Mesenchymal stem cell (in vitro differentiated cells and primary cell): ENCODE measurements around the gene TBL1Y.
"Not testable (repeated sequence)": the region's sequence is repeated elsewhere in the genome, so short reads cannot be mapped to it uniquely, and the experiment has no call there.

Experiments used
- DNase-seq: peaks from one replicate; pipeline ENCODE4 v3.0.0-alpha.2; 2013
- H2AFZ ChIP-seq: one replicate; pipeline ENCODE4 v1.6.1; 2013; ENCODE audit warnings: low read depth, mild to moderate bottlenecking, control low read depth, inconsistent platforms, low read length, moderate library complexity
- H2AK5ac ChIP-seq: 2 replicates; pipeline ENCODE4 v1.6.1; 2013; ENCODE audit warnings: low read length, moderate library complexity, mild to moderate bottlenecking, inconsistent platforms; ENCODE audit not compliant: severe bottlenecking
- H2BK120ac ChIP-seq: one replicate; pipeline ENCODE4 v1.6.1; 2013; ENCODE audit warnings: low read depth, mild to moderate bottlenecking, inconsistent platforms, low read length, moderate library complexity
- H2BK12ac ChIP-seq, 2 experiments: one replicate each; pipeline ENCODE4 v1.6.1; 2013; ENCODE audit warnings: inconsistent platforms in 2 of 2, low read length in 2 of 2, mild to moderate bottlenecking in 2 of 2, moderate library complexity in 2 of 2, control low read depth in 1 of 2
- H2BK15ac ChIP-seq: one replicate; pipeline ENCODE4 v1.6.1; 2013; ENCODE audit warnings: mild to moderate bottlenecking, low read depth, inconsistent platforms; ENCODE audit not compliant: poor library complexity, severe bottlenecking
- H2BK5ac ChIP-seq: 2 replicates; pipeline ENCODE4 v1.6.1; 2013; ENCODE audit warnings: low read depth, mild to moderate bottlenecking, low read length, control low read depth, inconsistent platforms; ENCODE audit not compliant: poor library complexity, severe bottlenecking
- H3K14ac ChIP-seq, 2 experiments: one replicate each; pipeline ENCODE4 v1.6.1; 2013; ENCODE audit warnings: inconsistent platforms in 2 of 2, low read length in 2 of 2, control low read depth in 1 of 2, mild to moderate bottlenecking in 1 of 2, moderate library complexity in 1 of 2
- H3K18ac ChIP-seq, 2 experiments: one replicate each; pipeline ENCODE4 v1.6.1; 2013; ENCODE audit warnings: inconsistent platforms in 2 of 2, low read length in 2 of 2, control low read depth in 1 of 2, low read depth in 1 of 2, mild to moderate bottlenecking in 1 of 2
- H3K23ac ChIP-seq, 2 experiments: one replicate each; pipeline ENCODE4 v1.6.1; 2013; ENCODE audit warnings: inconsistent platforms in 2 of 2, low read length in 2 of 2, mild to moderate bottlenecking in 2 of 2, moderate library complexity in 2 of 2, control low read depth in 1 of 2
- H3K27ac ChIP-seq: 2 replicates; pipeline ENCODE4 v1.5.1; 2013; ENCODE audit warnings: mild to moderate bottlenecking, moderate library complexity, low read length, control low read depth, inconsistent platforms; ENCODE audit not compliant: poor library complexity, severe bottlenecking
- H3K27me3 ChIP-seq, 2 experiments: 2 replicates each; pipeline versions ENCODE4 v1.6.1 to v1.7.0; 2013; ENCODE audit warnings: low read length in 2 of 2, mild to moderate bottlenecking in 2 of 2, moderate library complexity in 2 of 2, control low read depth in 1 of 2, inconsistent platforms in 1 of 2; ENCODE audit not compliant: control insufficient read depth in 1 of 2, insufficient read depth in 1 of 2
- H3K36me3 ChIP-seq, 2 experiments: 2 replicates each; pipeline versions ENCODE4 v1.6.1 to v1.7.0; 2013; ENCODE audit warnings: low read length in 2 of 2, control low read depth in 1 of 2, inconsistent platforms in 1 of 2, low read depth in 1 of 2, mild to moderate bottlenecking in 1 of 2; ENCODE audit not compliant: insufficient read depth in 2 of 2, control insufficient read depth in 1 of 2
- H3K4ac ChIP-seq, 2 experiments: one replicate each; pipeline ENCODE4 v1.6.1; 2013; ENCODE audit warnings: inconsistent platforms in 2 of 2, low read length in 2 of 2, mild to moderate bottlenecking in 2 of 2, moderate library complexity in 2 of 2, control low read depth in 1 of 2, low read depth in 1 of 2
- H3K4me1 ChIP-seq: 2 replicates; pipeline ENCODE4 v1.6.1; 2013; ENCODE audit warnings: low read depth, low read length, control low read depth; ENCODE audit not compliant: control insufficient read depth, insufficient read depth
- H3K4me2 ChIP-seq: 2 replicates; pipeline ENCODE4 v1.6.1; 2013; ENCODE audit warnings: low read length, mild to moderate bottlenecking, inconsistent platforms; ENCODE audit not compliant: poor library complexity, severe bottlenecking
- H3K4me3 ChIP-seq, 2 experiments: 2 replicates each; pipeline versions ENCODE4 v1.5.1 to v1.7.0; 2013; ENCODE audit warnings: low read length in 2 of 2, mild to moderate bottlenecking in 2 of 2, control low read depth in 1 of 2, low read depth in 1 of 2; ENCODE audit not compliant: insufficient read depth in 1 of 2
- H3K79me1 ChIP-seq: replicated peaks from 2 replicates; pipeline ENCODE4 v1.6.1; 2013; ENCODE audit warnings: mild to moderate bottlenecking, control low read depth, low read length, inconsistent platforms; ENCODE audit not compliant: poor library complexity, severe bottlenecking
- H3K9ac ChIP-seq: 2 replicates; pipeline ENCODE4 v1.7.0; 2013; ENCODE audit warnings: mild to moderate bottlenecking, low read length, moderate library complexity
- H3K9me3 ChIP-seq: 2 replicates; pipeline ENCODE4 v1.7.0; 2013; ENCODE audit warnings: mild to moderate bottlenecking, low read length; ENCODE audit not compliant: control insufficient read depth
- H4K8ac ChIP-seq: one replicate; pipeline ENCODE4 v1.6.1; 2013; ENCODE audit warnings: inconsistent platforms, mild to moderate bottlenecking, low read length, moderate library complexity
- H4K91ac ChIP-seq: one replicate; pipeline ENCODE4 v1.6.1; 2013; ENCODE audit warnings: mild to moderate bottlenecking, low read length, inconsistent platforms
- WGBS: methylation state at CpG from one replicate; pipeline ENCODE4 v1.1.7; 2013; ENCODE audit warnings: mixed read lengths; 5-methylcytosine and 5-hydroxymethylcytosine counted together

The TBL1Y gene

GRCh38 chrY:7080548-7080947 is 170.1 kb downstream of the TBL1Y start:
- 63% methylated on average over 3 of the region's 4 CpGs for WGBS
- not testable (repeated sequence) for H2BK12ac ChIP-seq, H3K4me3 ChIP-seq, H3K27me3 ChIP-seq, H3K36me3 ChIP-seq, H3K4me1 ChIP-seq, H4K91ac ChIP-seq, H3K79me1 ChIP-seq, H4K8ac ChIP-seq, H3K4me2 ChIP-seq, H2AK5ac ChIP-seq, H3K9ac ChIP-seq, H3K4ac ChIP-seq, H2BK120ac ChIP-seq, DNase-seq, H2BK5ac ChIP-seq, H2AFZ ChIP-seq, H2BK15ac ChIP-seq, H3K9me3 ChIP-seq, H3K18ac ChIP-seq, H3K23ac ChIP-seq, H3K27ac ChIP-seq, H3K14ac ChIP-seq

GRCh38 chrY:7085606-7086005 is 175.1 kb downstream of the TBL1Y start:
- no peak overlapping the region for H3K18ac ChIP-seq
- no peaks in the 10 kb centered on the region for H3K36me3 ChIP-seq
- no peaks in the 10 kb centered on the region for H3K4me1 ChIP-seq
- no peak for DNase-seq
- no peak overlapping the region for H4K8ac ChIP-seq
- no peak overlapping the region for H3K23ac ChIP-seq
- 2% methylated on average over 9 of the region's 10 CpGs for WGBS
- H2AK5ac ChIP-seq, result no peak overlapping the region
- no peak overlapping the region for H3K4ac ChIP-seq
- no peak overlapping the region for H3K9ac ChIP-seq
- no peak overlapping the region for H2BK15ac ChIP-seq
- no peak overlapping the region for H4K91ac ChIP-seq
- no peak overlapping the region for H3K27ac ChIP-seq
- H2BK120ac ChIP-seq, result no peak overlapping the region
- H2AFZ ChIP-seq, result no peak overlapping the region
- no peak overlapping the region for H3K4me3 ChIP-seq
- no peaks in the 10 kb centered on the region for H3K79me1 ChIP-seq
- no peak overlapping the region for H2BK5ac ChIP-seq
- H3K9me3 ChIP-seq, result no peaks in the 10 kb centered on the region
- no peak overlapping the region for H2BK12ac ChIP-seq
- no peak overlapping the region for H3K14ac ChIP-seq
- no peak overlapping the region for H3K4me2 ChIP-seq
- no peaks in the 10 kb centered on the region for H3K27me3 ChIP-seq

- no peak overlapping the region for H2BK15ac ChIP-seq
- no peak overlapping the region for H2BK12ac ChIP-seq
These were observed 182.3 kb downstream of the TBL1Y start for GRCh38 chrY:7092836-7093235.

GRCh38 chrY:7094365-7094764 is 183.9 kb downstream of the TBL1Y start:
- Histone ChIP-seq H3K23ac (no peak overlapping the region), H2BK12ac (no peak overlapping the region)
- 91% methylated on average over 1 of the region's 2 CpGs for WGBS

More at GRCh38 chrY:7092836-7093235, 182.3 kb downstream of the TBL1Y start:
- Histone ChIP-seq H2AK5ac (no peak overlapping the region), H3K79me1 (no peaks in the 10 kb centered on the region), H3K9me3 (no peaks in the 10 kb centered on the region), H3K14ac (no peak overlapping the region), H3K4ac (no peak overlapping the region), H2BK5ac (no peak overlapping the region), H3K18ac (no peak overlapping the region), H3K36me3 (no peaks in the 10 kb centered on the region), H3K4me2 (no peak overlapping the region), H3K23ac (no peak overlapping the region), H2BK120ac (no peak overlapping the region), H3K4me3 (no peak overlapping the region), H3K27me3 (no peaks in the 10 kb centered on the region), H3K4me1 (no peaks in the 10 kb centered on the region), H3K9ac (no peak overlapping the region), H2AFZ (no peak overlapping the region), H4K91ac (no peak overlapping the region), H3K27ac (no peak overlapping the region), H4K8ac (no peak overlapping the region)
- DNase-seq, result no peak
- 91% methylated on average over 1 of the region's 1 CpG for WGBS

More at GRCh38 chrY:7094365-7094764, 183.9 kb downstream of the TBL1Y start:
- Histone ChIP-seq H3K18ac (no peak overlapping the region), H3K4ac (no peak overlapping the region), H2BK5ac (no peak overlapping the region), H3K4me3 (no peak overlapping the region), H3K9me3 (no peaks in the 10 kb centered on the region), H3K27me3 (no peaks in the 10 kb centered on the region), H4K91ac (no peak overlapping the region), H2BK120ac (no peak overlapping the region), H2AFZ (no peak overlapping the region), H2BK15ac (no peak overlapping the region), H3K4me2 (no peak overlapping the region), H3K36me3 (no peaks in the 10 kb centered on the region), H3K14ac (no peak overlapping the region), H2AK5ac (no peak overlapping the region), H3K27ac (no peak overlapping the region), H3K79me1 (no peaks in the 10 kb centered on the region), H3K4me1 (no peaks in the 10 kb centered on the region), H3K9ac (no peak overlapping the region), H4K8ac (no peak overlapping the region)
- no peak for DNase-seq
